ENCODE results near the gene KCNC4.

KCNC4 gene

GRCh38 chr1:110212169-110213142, 2.3 kb downstream of the KCNC4 start:
- no peak for DNase-seq

GRCh38 chr1:110213143-110213540, 3.0 kb downstream of the KCNC4 start:
- DNase-seq = no peak

GRCh38 chr1:110214454-110215404, 4.6 kb downstream of the KCNC4 start:
- no peak for DNase-seq

GRCh38 chr1:110215621-110216515, 5.8 kb downstream of the KCNC4 start:
- DNase-seq = no peak

GRCh38 chr1:110216844-110217444, 6.8 kb downstream of the KCNC4 start:
- DNase-seq = no peak

GRCh38 chr1:110218137-110218536, 8.0 kb downstream of the KCNC4 start:
- no peak for DNase-seq

- DNase-seq = no peak
Measured at GRCh38 chr1:110218739-110219138, 8.6 kb downstream of the KCNC4 start.

GRCh38 chr1:110220324-110220723, 10.2 kb downstream of the KCNC4 start:
- DNase-seq = no peak

- DNase-seq = no peak
Measured at GRCh38 chr1:110221119-110221518, 11.0 kb downstream of the KCNC4 start.

- no peak for DNase-seq
Measured at GRCh38 chr1:110223127-110223526, 13.0 kb downstream of the KCNC4 start.

GRCh38 chr1:110223581-110223980, 13.5 kb downstream of the KCNC4 start:
- no peak for DNase-seq

- no peak for DNase-seq
Measured at GRCh38 chr1:110224240-110224995, 14.3 kb downstream of the KCNC4 start.

GRCh38 chr1:110225212-110225611, 15.1 kb downstream of the KCNC4 start:
- no peak for DNase-seq

- no peak for DNase-seq
Measured at GRCh38 chr1:110225756-110226404, 15.8 kb downstream of the KCNC4 start.

GRCh38 chr1:110227774-110228173, 17.7 kb downstream of the KCNC4 start:
- no peak for DNase-seq

GRCh38 chr1:110228381-110228780, 18.3 kb downstream of the KCNC4 start:
- DNase-seq = no peak

- DNase-seq = no peak
Measured at GRCh38 chr1:110228869-110229268, 18.8 kb downstream of the KCNC4 start.

GRCh38 chr1:110229348-110230001, 19.4 kb downstream of the KCNC4 start:
- no peak for DNase-seq

- no peak for DNase-seq
Measured at GRCh38 chr1:110230381-110231199, 20.5 kb downstream of the KCNC4 start.
